Neutrophil (primary cell): ENCODE results near the gene GPT2.
A peak's percentile ranks its signal among the peaks of the same experiment; 100 is the strongest.
"Not testable (repeated sequence)": the region's sequence is repeated elsewhere in the genome, so short reads cannot be mapped to it uniquely, and the experiment has no call there.

Experiments
- H3K27ac ChIP-seq: fragments of 200-600 bp; sonication (generic); 2 replicates; pipeline ENCODE4 v1.5.1; 2016; ENCODE audit warnings: mild to moderate bottlenecking, moderate library complexity
- H3K27me3 ChIP-seq: fragments of 200-600 bp; sonication (generic); 2 replicates; pipeline ENCODE4 v1.6.0; 2016; ENCODE audit warnings: mild to moderate bottlenecking
- H3K36me3 ChIP-seq: fragments of 200-600 bp; sonication (generic); 2 replicates; pipeline ENCODE4 v1.5.1; 2017
- H3K4me1 ChIP-seq, 2 experiments: fragments of 200-600 bp in 1 of 2; sonication (generic) in 1 of 2; 1 replicate in 1 of 2; 2 replicates in 1 of 2; pipeline versions ENCODE4 v1.5.1 to v1.6.1; 2013 to 2016; ENCODE audit warnings: low read depth in 1 of 2, low read length in 1 of 2, mild to moderate bottlenecking in 1 of 2, moderate library complexity in 1 of 2; ENCODE audit not compliant: control insufficient read depth in 1 of 2, insufficient read depth in 1 of 2
- H3K4me3 ChIP-seq, 2 experiments: fragments of 200-600 bp in 1 of 2; sonication (generic) in 1 of 2; 1 replicate in 1 of 2; 2 replicates in 1 of 2; pipeline ENCODE4 v1.5.1; 2013 to 2016; ENCODE audit warnings: low read depth in 1 of 2, low read length in 1 of 2, mild to moderate bottlenecking in 1 of 2, moderate library complexity in 1 of 2
- H3K9me3 ChIP-seq: fragments of 200-600 bp; sonication (generic); 2 replicates; pipeline ENCODE4 v1.5.1; 2016
- TF ChIP-seq, protein P1 (sequence below): fragments of 200-600 bp; sonication (generic); IDR thresholded peaks from 2 replicates; pipeline ENCODE4 v1.5.1; 2016; ENCODE audit warnings: antibody characterized with exemption

The GPT2 gene

DNA sequence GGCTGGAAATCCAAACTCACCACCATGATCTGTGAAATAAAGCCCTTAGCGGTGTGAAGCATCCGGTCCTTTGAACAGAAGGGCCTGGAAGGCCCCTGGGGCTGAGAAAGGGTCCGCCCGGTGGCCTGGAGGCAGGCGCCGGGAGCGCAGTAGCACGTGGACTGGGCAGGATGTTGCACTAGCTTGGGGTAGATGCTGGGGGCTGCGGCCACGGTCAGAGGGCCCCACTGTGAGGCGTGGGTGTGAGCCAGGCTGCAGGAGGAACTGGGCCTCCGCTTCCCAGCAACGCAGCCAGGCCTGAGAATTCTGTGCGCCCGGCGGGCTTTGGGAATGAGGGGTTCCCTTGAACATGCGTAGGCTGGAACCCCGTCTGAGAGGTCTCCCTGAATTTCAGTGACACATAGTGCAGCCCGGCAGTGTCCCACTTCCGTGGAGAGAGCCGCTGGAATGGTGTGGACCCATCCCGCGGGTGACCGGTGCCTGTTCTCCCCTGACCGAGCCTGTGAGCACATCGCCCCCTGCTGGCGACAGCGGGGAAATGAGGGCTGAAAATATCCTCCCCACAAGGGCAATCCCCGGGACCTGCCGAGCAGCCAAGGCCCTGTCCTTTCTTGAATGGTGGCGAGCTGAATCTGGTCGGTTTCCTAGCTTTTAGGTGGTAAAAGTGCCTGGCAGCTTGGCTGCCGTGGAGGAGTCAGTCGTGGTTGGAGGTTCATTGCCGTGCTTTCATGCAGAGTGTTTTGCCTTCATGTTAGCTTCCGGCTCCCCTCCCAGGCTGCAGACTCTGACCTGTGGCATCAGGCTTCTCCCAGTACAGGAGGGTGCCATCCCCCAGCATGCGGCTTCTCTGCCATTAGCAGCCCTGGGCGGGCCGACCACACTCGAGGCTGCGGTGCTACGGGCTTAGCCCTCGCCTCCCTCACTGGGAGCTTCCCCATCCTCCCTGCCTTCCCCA is 45.5 kb downstream of the GPT2 start:
- Histone ChIP-seq H3K27me3 (no peaks in the 10 kb centered on the region), H3K36me3 (no peaks in the 10 kb centered on the region), H3K9me3 (no peaks in the 10 kb centered on the region), H3K4me3 (no peak overlapping the region), H3K4me1 (peaks cover 3 to 9% of the 10 kb centered on the region in 2 experiments), H3K27ac (no peak overlapping the region)
- TF ChIP-seq, protein P1, sequence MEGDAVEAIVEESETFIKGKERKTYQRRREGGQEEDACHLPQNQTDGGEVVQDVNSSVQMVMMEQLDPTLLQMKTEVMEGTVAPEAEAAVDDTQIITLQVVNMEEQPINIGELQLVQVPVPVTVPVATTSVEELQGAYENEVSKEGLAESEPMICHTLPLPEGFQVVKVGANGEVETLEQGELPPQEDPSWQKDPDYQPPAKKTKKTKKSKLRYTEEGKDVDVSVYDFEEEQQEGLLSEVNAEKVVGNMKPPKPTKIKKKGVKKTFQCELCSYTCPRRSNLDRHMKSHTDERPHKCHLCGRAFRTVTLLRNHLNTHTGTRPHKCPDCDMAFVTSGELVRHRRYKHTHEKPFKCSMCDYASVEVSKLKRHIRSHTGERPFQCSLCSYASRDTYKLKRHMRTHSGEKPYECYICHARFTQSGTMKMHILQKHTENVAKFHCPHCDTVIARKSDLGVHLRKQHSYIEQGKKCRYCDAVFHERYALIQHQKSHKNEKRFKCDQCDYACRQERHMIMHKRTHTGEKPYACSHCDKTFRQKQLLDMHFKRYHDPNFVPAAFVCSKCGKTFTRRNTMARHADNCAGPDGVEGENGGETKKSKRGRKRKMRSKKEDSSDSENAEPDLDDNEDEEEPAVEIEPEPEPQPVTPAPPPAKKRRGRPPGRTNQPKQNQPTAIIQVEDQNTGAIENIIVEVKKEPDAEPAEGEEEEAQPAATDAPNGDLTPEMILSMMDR, result peak; percentile 83

DNA sequence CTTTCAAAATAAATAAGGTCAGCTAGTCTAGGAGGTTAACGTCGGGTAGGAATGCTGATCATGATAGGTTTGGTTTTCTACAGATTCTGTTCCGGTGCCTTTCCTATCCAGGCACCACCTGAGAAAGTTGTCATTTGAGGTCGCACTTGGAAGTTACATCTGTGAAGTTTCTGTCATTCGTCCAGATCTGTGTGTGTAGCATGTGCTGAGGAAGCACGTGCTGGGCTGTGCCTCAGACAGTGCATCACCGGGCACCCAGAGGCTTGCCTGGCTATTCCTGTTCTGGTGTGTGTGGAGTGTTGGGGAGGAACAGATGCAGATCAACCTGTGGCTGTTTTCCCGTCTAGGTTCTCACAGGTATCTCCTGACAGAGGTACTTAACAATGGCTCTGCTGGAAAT is 46.7 kb downstream of the GPT2 start:
- no peaks in the 10 kb centered on the region for H3K36me3 ChIP-seq
- TF ChIP-seq, protein P1, result no peak

DNA sequence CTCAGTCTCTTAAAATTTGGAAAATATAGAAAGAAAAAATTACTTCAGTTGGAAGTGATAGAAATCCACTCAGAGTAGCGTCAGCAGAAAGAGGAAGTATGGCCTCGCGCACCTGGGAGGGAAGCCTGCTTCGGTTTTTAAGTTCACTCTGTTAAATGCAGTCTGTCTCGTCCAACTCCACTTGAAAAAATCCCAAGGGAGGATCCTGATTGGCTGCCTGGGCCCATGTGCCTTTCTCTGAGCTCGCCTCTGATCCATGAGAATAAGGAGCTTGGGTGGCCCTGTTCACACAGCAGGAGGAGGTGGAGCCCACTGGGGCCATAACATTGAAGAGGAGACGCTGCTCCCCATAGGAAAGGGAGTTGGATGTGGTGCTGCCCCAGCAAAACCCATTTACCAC is 48.6 kb downstream of the GPT2 start:
- Histone ChIP-seq H3K36me3 (no peaks in the 10 kb centered on the region), H3K27me3 (no peaks in the 10 kb centered on the region), H3K4me1 (peaks cover 3 to 9% of the 10 kb centered on the region in 2 experiments), H3K9me3 (no peaks in the 10 kb centered on the region), H3K27ac (no peak overlapping the region), H3K4me3 (no peak overlapping the region)
- TF ChIP-seq, protein P1, result no peak

More for the DNA sequence above, 46.7 kb downstream of the GPT2 start:
- H3K9me3 ChIP-seq, result no peaks in the 10 kb centered on the region
- no peak overlapping the region for H3K4me3 ChIP-seq
- H3K4me1 ChIP-seq, result peaks cover 3 to 9% of the 10 kb centered on the region in 2 experiments
- no peaks in the 10 kb centered on the region for H3K27me3 ChIP-seq
- H3K27ac ChIP-seq, result no peak overlapping the region

DNA sequence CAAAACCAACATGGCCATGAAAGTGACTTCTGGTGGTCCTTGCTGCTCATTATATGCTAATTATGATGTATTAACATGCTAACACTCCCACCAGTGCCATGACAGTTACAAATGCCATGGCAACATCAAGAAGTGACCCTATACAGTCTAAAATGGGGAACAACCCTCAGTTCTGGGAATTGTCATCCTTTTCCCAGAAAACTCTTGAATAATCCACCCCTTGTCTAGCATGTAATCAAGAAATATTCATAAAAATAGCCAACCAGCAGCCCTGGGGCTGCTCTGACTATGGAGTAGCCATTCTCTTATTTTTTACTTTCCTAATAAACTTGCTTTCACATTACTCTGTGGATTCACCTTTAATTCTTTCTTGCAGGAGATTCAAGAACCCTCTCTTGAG is 53.4 kb downstream of the GPT2 start:
- TF ChIP-seq, protein P1, result no peak
- Histone ChIP-seq H3K4me3 (no peak overlapping the region), H3K36me3 (no peaks in the 10 kb centered on the region), H3K27me3 (no peaks in the 10 kb centered on the region), H3K4me1 (peaks cover 3 to 4% of the 10 kb centered on the region in 2 experiments), H3K9me3 (no peaks in the 10 kb centered on the region), H3K27ac (no peak overlapping the region)

DNA sequence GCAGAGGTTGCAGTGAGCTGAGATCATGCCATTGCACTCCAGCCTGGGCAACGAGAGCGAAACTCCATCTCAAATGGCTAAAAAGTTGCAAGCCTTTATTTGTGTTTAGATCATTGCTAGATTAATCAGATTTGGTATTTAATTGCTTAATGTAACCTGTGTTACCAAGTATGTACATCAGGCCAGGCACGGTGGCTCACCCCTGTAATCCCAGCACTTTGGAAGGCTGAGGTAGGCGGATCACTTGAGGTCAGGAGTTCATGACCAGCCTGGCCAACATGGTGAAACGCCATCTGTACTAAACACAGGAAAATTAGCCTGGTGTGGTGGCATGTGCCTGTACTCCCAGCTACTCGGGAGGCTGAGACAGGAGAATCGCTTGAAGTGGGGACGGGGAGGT is 60.6 kb downstream of the GPT2 start:
- H3K4me3 ChIP-seq, H3K4me1 ChIP-seq, H3K27ac ChIP-seq, H3K9me3 ChIP-seq, H3K36me3 ChIP-seq, H3K27me3 ChIP-seq: not testable (repeated sequence)

DNA sequence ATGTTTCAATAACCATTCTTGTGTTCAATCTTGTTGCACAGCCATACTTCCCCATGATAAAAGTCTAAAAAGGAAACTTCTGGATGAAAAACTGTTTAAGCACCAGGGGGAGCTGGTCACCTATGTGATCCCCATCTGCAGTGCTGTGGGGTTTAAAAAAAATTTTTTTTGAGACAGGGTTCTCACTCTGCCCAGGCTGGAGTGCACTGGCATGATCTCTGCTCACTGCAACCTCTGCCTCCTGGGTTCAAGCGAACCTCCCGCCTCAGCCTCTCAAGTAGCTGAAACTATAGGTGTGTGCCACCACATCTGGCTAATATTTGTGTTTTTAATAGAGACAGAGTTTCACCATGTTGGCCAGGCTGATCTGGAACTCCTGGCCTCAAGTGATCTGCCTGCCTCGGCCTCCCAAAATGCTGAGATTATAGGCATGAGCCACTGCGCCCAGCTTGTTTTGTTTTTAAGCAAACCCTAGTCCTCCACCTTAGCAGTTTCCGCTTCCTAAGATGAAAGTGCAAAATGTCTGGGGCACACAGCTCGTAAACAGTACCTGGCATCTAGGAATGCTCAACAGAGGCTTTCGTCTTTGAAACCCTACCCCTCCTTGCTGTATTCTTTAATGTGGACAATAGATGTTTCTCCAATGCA is 63.9 kb downstream of the GPT2 start:
- no peaks in the 10 kb centered on the region for H3K4me1 ChIP-seq
- no peaks in the 10 kb centered on the region for H3K36me3 ChIP-seq
- no peak overlapping the region for H3K4me3 ChIP-seq
- TF ChIP-seq, protein P1, result peak; percentile 13
- no peak overlapping the region for H3K27ac ChIP-seq
- no peaks in the 10 kb centered on the region for H3K9me3 ChIP-seq
- no peaks in the 10 kb centered on the region for H3K27me3 ChIP-seq
